GM18520 (cell line): ENCODE measurements around the gene SUN3.
"Not testable (repeated sequence)": the region's sequence is repeated elsewhere in the genome, so short reads cannot be mapped to it uniquely, and the experiment has no call there.

Source experiments
- ATAC-seq: cut with Tn5 transposase; IDR thresholded peaks from one replicate; pipeline ENCODE4 v1.9.1; 2021; ENCODE audit not compliant: unreplicated experiment

The SUN3 gene

GRCh38 chr7:48031111-48031510 lies 2.2 kb upstream of the SUN3 start:
- ATAC-seq: no peak

- ATAC-seq: no peak
These were observed 3.3 kb downstream of the SUN3 start for GRCh38 chr7:48025624-48026023.

GRCh38 chr7:48017674-48018073 lies 11.2 kb downstream of the SUN3 start:
- no peak for ATAC-seq

- no peak for ATAC-seq
These were observed 12.3 kb downstream of the SUN3 start for GRCh38 chr7:48016641-48017040.

- no peak for ATAC-seq
These were observed 17.0 kb downstream of the SUN3 start for GRCh38 chr7:48011951-48012350.

GRCh38 chr7:48011323-48011722 lies 17.6 kb downstream of the SUN3 start:
- ATAC-seq: no peak

GRCh38 chr7:48009954-48010353 lies 19.0 kb downstream of the SUN3 start:
- no peak for ATAC-seq

GRCh38 chr7:48009257-48009656 lies 19.6 kb downstream of the SUN3 start:
- no peak for ATAC-seq

- ATAC-seq: no peak
These were observed 22.0 kb downstream of the SUN3 start for GRCh38 chr7:48006866-48007265.

- ATAC-seq: no peak
These were observed 24.3 kb downstream of the SUN3 start for GRCh38 chr7:48004638-48005037.

GRCh38 chr7:48004032-48004431 lies 24.9 kb downstream of the SUN3 start:
- ATAC-seq: no peak

GRCh38 chr7:48000164-48000563 lies 28.7 kb downstream of the SUN3 start:
- ATAC-seq: not testable (repeated sequence)

- no peak for ATAC-seq
These were observed 29.5 kb downstream of the SUN3 start for GRCh38 chr7:47999413-47999812.

- no peak for ATAC-seq
These were observed 36.5 kb downstream of the SUN3 start for GRCh38 chr7:47992446-47992845.

- ATAC-seq: peak; percentile 93
These were observed 37.1 kb downstream of the SUN3 start for GRCh38 chr7:47991741-47992311.

GRCh38 chr7:47991270-47991669 lies 37.6 kb downstream of the SUN3 start:
- ATAC-seq: no peak

- ATAC-seq: no peak
These were observed 38.3 kb downstream of the SUN3 start for GRCh38 chr7:47990592-47990991.

GRCh38 chr7:47989607-47990400 lies 39.1 kb downstream of the SUN3 start:
- not testable (repeated sequence) for ATAC-seq

GRCh38 chr7:47988496-47989386 lies 40.2 kb downstream of the SUN3 start:
- ATAC-seq: no peak

- no peak for ATAC-seq
These were observed 46.3 kb downstream of the SUN3 start for GRCh38 chr7:47982610-47983009.

- not testable (repeated sequence) for ATAC-seq
These were observed 48.3 kb downstream of the SUN3 start for GRCh38 chr7:47980648-47981047.

- ATAC-seq: no peak
These were observed 49.1 kb downstream of the SUN3 start for GRCh38 chr7:47979832-47980181.
